ENCODE results near the gene GNAT2. TPM values are rescaled to one million over a fixed set of nuclear protein-coding genes. Genes with fewer than 3 reads are reported as not detected.

Gene GNAT2
- total and polyA plus RNA-seq, 10 donors = 0.08 to 0.92 (median 0.59) TPM; not detected in 7

DNA sequence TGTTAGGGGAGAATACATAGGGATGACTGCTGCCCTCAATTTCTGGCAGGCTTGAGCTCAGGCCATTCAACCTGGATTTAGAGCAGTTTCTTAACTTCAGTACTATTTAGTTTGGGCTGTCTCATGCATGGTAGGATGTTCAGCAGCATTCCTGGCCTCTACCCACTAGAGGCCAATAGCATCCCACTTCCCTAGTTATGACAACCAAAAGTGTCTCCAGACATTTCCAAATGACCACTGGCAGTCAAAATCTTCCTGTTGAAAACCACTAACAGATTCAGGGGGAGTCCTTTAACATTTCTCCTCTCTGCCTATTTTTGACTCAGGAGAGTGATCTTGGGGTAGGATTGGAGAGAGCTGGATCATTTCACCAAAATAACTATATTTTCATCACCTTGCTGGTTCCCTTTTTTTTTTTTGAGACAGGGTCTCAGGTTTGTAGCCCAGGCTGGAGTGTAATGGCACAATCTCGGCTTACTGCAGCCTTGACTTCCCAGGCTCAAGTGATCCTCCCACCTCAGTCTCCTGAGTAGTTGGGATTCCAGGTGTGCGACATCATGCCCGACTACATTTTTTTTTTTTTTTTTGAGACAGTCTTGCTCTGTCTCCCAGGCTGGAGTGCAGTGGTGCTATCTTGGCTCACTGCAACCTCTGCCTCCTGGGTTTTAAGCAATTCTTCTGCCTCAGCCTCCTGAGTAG is 8.7 kb downstream of the GNAT2 start:
- DNase-seq = no peak
- H3K9me3 ChIP-seq = no peaks in the 10 kb centered on the region
- TF ChIP-seq POLR2A (IDR thresholded peaks at IDR 0.05) (no peak), POLR2AphosphoS5 (IDR thresholded peaks at IDR 0.05) (no peak)
- TF ChIP-seq, protein P1, sequence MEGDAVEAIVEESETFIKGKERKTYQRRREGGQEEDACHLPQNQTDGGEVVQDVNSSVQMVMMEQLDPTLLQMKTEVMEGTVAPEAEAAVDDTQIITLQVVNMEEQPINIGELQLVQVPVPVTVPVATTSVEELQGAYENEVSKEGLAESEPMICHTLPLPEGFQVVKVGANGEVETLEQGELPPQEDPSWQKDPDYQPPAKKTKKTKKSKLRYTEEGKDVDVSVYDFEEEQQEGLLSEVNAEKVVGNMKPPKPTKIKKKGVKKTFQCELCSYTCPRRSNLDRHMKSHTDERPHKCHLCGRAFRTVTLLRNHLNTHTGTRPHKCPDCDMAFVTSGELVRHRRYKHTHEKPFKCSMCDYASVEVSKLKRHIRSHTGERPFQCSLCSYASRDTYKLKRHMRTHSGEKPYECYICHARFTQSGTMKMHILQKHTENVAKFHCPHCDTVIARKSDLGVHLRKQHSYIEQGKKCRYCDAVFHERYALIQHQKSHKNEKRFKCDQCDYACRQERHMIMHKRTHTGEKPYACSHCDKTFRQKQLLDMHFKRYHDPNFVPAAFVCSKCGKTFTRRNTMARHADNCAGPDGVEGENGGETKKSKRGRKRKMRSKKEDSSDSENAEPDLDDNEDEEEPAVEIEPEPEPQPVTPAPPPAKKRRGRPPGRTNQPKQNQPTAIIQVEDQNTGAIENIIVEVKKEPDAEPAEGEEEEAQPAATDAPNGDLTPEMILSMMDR (IDR thresholded peaks at IDR 0.05 in 8 of 11, conservative IDR thresholded peaks at IDR 0.05 in 3 of 11) = no peak
- H3K27ac ChIP-seq = no peak overlapping the region
- intact Hi-C loops (cut with DNase I; ENCODE audit: low total_unique reads) = no loop called here
- peaks cover 0 to 6% (median 0%) of the 10 kb centered on the region in 6 donors for H3K36me3 ChIP-seq
- peaks cover 0 to 42% (median 10%) of the 10 kb centered on the region in 6 donors for H3K4me1 ChIP-seq
- WGBS, 5 donors = 87 to 95% (median 91%) methylated on average over 3 of the region's 3 CpGs
- no peak overlapping the region for H3K4me3 ChIP-seq
- H3K27me3 ChIP-seq (replicated peaks in 1 of 7) = no peaks in the 10 kb centered on the region

GRCh38 chr1:109609881-109610280 is 9.5 kb downstream of the GNAT2 start:
- no peak for DNase-seq
- intact Hi-C loops (cut with DNase I; ENCODE audit: low total_unique reads) = no loop called here
- Histone ChIP-seq H3K4me1 (peaks cover 0 to 33% (median 1%) of the 10 kb centered on the region in 6 donors), H3K36me3 (peaks cover 0 to 6% (median 0%) of the 10 kb centered on the region in 6 donors), H3K9me3 (no peaks in the 10 kb centered on the region), H3K4me3 (no peak overlapping the region), H3K27ac (no peak overlapping the region), H3K27me3 (replicated peaks in 1 of 7) (no peaks in the 10 kb centered on the region)
- TF ChIP-seq, protein P1 (IDR thresholded peaks at IDR 0.05 in 8 of 11, conservative IDR thresholded peaks at IDR 0.05 in 3 of 11) = no peak
- TF ChIP-seq POLR2AphosphoS5 (IDR thresholded peaks at IDR 0.05) (no peak), POLR2A (IDR thresholded peaks at IDR 0.05) (no peak)
- WGBS, 5 donors = 88 to 97% (median 93%) methylated on average over 3 of the region's 3 CpGs

- WGBS, 5 donors = 77 to 97% (median 84%) methylated on average over 1 of the region's 1 CpG
These were observed 14.0 kb downstream of the GNAT2 start for GRCh38 chr1:109605381-109605780.

GRCh38 chr1:109603229-109603628 is 16.2 kb downstream of the GNAT2 start:
- 85 to 95% (median 94%) methylated on average over 3 of the region's 3 CpGs for WGBS, 5 donors
- intact Hi-C loops (cut with DNase I; ENCODE audit: low total_unique reads) = no loop called here
- TF ChIP-seq POLR2AphosphoS5 (IDR thresholded peaks at IDR 0.05) (no peak), POLR2A (IDR thresholded peaks at IDR 0.05) (no peak)
- TF ChIP-seq, protein P1 (IDR thresholded peaks at IDR 0.05 in 8 of 11, conservative IDR thresholded peaks at IDR 0.05 in 3 of 11) = no peak
- Histone ChIP-seq H3K27me3 (replicated peaks in 1 of 7) (no peaks in the 10 kb centered on the region), H3K4me1 (peaks cover 0 to 20% (median 0%) of the 10 kb centered on the region in 6 donors), H3K9me3 (no peaks in the 10 kb centered on the region), H3K4me3 (no peak overlapping the region), H3K36me3 (peaks cover 0 to 20% (median 2%) of the 10 kb centered on the region in 6 donors), H3K27ac (peak overlapping the region in 1 of 8 donors; percentile 4)
- DNase-seq = no peak

More at GRCh38 chr1:109605381-109605780, 14.0 kb downstream of the GNAT2 start:
- TF ChIP-seq POLR2A (IDR thresholded peaks at IDR 0.05) = no peak
- TF ChIP-seq POLR2AphosphoS5 (IDR thresholded peaks at IDR 0.05) = no peak
- TF ChIP-seq, protein P1 (IDR thresholded peaks at IDR 0.05 in 8 of 11, conservative IDR thresholded peaks at IDR 0.05 in 3 of 11) = no peak
- H3K4me1 ChIP-seq = peaks cover 0 to 20% (median 0%) of the 10 kb centered on the region in 6 donors
- H3K9me3 ChIP-seq = no peaks in the 10 kb centered on the region
- no peak overlapping the region for H3K27ac ChIP-seq
- intact Hi-C loops (cut with DNase I; ENCODE audit: low total_unique reads) = no loop called here
- DNase-seq = no peak
- H3K27me3 ChIP-seq (replicated peaks in 1 of 7) = no peaks in the 10 kb centered on the region
- no peak overlapping the region for H3K4me3 ChIP-seq
- peaks cover 0 to 6% (median 0%) of the 10 kb centered on the region in 6 donors for H3K36me3 ChIP-seq
